ENCODE measurements around the gene LALBA. TPM values are rescaled to one million over a fixed set of nuclear protein-coding genes. Genes with fewer than 3 reads are reported as not detected.
"Not testable (repeated sequence)": the region's sequence is repeated elsewhere in the genome, so short reads cannot be mapped to it uniquely, and the experiment has no call there.

LALBA gene
- total RNA-seq, 1 donor from 2014 or later, result not detected

DNA sequence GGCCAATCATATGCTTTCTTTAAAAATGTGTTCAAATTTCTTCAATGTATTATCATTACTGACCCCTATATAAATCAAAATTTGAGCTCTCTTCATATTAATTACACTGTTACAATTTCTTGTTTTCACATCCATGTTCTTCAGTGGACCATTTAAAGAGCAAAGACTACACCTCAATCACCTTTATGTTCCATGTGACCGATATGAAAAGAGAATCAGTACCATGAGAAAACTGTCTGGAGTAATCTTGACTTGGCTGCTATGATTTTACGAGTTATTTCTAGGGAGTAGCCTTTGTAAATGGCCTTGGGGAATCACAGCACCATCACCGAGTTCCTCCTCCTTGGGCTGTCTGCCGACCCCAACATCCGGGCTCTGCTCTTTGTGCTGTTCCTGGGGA, 44.5 kb downstream of the LALBA start, which contains the start of gene OR8S1:
Gene OR8S1 (plus strand): TSS at position 301 of the 400 bp plus-strand sequence. CDS start 0 bp downstream, at position 301.
- peaks cover 12% of the 10 kb centered on the region for H3K27me3 Mint-ChIP-seq
- POLR2A ChIA-PET, result no interaction called here
- H3K27ac Mint-ChIP-seq, result no peak within 1 kb of the TSS
- no peaks in the 10 kb centered on the region for H3K9me3 Mint-ChIP-seq
- TF ChIP-seq, protein P1, sequence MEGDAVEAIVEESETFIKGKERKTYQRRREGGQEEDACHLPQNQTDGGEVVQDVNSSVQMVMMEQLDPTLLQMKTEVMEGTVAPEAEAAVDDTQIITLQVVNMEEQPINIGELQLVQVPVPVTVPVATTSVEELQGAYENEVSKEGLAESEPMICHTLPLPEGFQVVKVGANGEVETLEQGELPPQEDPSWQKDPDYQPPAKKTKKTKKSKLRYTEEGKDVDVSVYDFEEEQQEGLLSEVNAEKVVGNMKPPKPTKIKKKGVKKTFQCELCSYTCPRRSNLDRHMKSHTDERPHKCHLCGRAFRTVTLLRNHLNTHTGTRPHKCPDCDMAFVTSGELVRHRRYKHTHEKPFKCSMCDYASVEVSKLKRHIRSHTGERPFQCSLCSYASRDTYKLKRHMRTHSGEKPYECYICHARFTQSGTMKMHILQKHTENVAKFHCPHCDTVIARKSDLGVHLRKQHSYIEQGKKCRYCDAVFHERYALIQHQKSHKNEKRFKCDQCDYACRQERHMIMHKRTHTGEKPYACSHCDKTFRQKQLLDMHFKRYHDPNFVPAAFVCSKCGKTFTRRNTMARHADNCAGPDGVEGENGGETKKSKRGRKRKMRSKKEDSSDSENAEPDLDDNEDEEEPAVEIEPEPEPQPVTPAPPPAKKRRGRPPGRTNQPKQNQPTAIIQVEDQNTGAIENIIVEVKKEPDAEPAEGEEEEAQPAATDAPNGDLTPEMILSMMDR (IDR thresholded peaks at IDR 0.05), result no peak
- H3K36me3 Mint-ChIP-seq (ENCODE audit: low read depth), result no peaks in the 10 kb centered on the region
- CTCF ChIA-PET, result no interaction called here
- intact Hi-C loops (cut with micrococcal nuclease), result no loop called here
- no peaks in the 10 kb centered on the region for H3K4me1 Mint-ChIP-seq
- H3K4me3 Mint-ChIP-seq, result no peak within 1 kb of the TSS
- DNase-seq (no peak), ATAC-seq (ENCODE audit: low read depth) (no peak)

DNA sequence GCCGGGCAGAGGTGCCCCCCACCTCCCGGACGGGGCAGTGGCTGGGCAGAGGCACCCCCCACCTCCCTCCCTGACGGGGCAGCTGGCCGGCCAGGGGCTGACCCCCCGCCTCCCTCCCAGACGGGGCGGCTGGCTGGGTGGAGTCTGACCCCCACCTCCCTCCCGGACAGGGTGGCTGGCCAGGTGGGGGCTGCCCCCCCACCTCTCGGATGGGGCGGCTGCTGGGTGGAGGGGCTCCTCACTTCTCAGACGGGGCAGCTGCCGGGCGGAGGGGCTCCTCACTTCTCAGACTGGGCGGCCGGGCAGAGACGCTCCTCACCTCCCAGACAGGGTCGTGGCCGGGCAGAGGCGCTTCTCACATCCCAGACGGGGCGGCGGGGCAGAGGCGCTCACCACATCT, 49.5 kb downstream of the LALBA start:
- H3K27ac Mint-ChIP-seq; DNase-seq; H3K36me3 Mint-ChIP-seq (ENCODE audit: low read depth); ATAC-seq (ENCODE audit: low read depth); H3K27me3 Mint-ChIP-seq; CTCF ChIA-PET; H3K9me3 Mint-ChIP-seq; intact Hi-C loops (cut with micrococcal nuclease); H3K4me3 Mint-ChIP-seq; POLR2A ChIA-PET; H3K4me1 Mint-ChIP-seq: not testable (repeated sequence)

Other genes with a start within 250 kb of the LALBA start
- gene ZNF641, start 219.1 kb downstream of the LALBA start, total RNA-seq, result 27.6 and 34.5 TPM in 2 replicates
- not detected in 2 replicates for gene ANP32D, start 97.5 kb downstream of the LALBA start, total RNA-seq
- gene C12orf54, start 87.5 kb downstream of the LALBA start, total RNA-seq, result not detected in 2 replicates
- gene OR8S1, start 44.4 kb downstream of the LALBA start, total RNA-seq, result not detected in 2 replicates
- gene KANSL2, start 112.2 kb upstream of the LALBA start, total RNA-seq, result 52.4 and 59.5 TPM in 2 replicates
- gene CCNT1, start 146.7 kb upstream of the LALBA start, total RNA-seq, result 48.9 and 49.6 TPM in 2 replicates
- 0.37 and 0.60 TPM in 2 replicates for gene ADCY6, start 219.0 kb upstream of the LALBA start, total RNA-seq
- gene CACNB3, start 248.4 kb upstream of the LALBA start, total RNA-seq, result 1.9 and 2.1 TPM in 2 replicates

Measured in activated B cell treated with CpG ODN at 0.5 μM for 24 hours (primary cell).